GM18868 (cell line): ENCODE data around the gene GPD1.
A peak's percentile ranks its signal among the peaks of the same experiment; 100 is the strongest.
"Not testable (repeated sequence)": the region's sequence is repeated elsewhere in the genome, so short reads cannot be mapped to it uniquely, and the experiment has no call there.

Source experiments
- ATAC-seq: cut with Tn5 transposase; IDR thresholded peaks from one replicate; pipeline ENCODE4 v1.9.1; 2021; ENCODE audit warnings: mild to moderate bottlenecking, moderate library complexity; ENCODE audit not compliant: unreplicated experiment

The GPD1 gene

GRCh38 chr12:50073206-50073605 lies 30.6 kb upstream of the GPD1 start:
- no peak for ATAC-seq

DNA sequence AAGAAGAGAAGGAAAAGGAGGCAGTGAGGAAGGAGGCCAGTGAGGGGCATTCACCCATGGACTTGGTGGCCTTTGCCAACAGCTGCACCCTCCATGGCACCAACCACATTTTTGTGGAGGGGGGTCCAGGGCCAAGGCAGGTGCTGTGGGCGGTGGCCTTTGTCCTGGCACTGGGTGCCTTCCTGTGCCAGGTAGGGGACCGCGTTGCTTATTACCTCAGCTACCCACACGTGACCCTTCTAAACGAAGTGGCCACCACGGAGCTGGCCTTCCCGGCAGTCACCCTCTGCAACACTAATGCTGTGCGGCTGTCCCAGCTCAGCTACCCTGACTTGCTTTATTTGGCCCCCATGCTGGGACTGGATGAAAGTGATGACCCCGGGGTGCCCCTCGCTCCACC lies 30.1 kb upstream of the GPD1 start:
- no peak for ATAC-seq

DNA sequence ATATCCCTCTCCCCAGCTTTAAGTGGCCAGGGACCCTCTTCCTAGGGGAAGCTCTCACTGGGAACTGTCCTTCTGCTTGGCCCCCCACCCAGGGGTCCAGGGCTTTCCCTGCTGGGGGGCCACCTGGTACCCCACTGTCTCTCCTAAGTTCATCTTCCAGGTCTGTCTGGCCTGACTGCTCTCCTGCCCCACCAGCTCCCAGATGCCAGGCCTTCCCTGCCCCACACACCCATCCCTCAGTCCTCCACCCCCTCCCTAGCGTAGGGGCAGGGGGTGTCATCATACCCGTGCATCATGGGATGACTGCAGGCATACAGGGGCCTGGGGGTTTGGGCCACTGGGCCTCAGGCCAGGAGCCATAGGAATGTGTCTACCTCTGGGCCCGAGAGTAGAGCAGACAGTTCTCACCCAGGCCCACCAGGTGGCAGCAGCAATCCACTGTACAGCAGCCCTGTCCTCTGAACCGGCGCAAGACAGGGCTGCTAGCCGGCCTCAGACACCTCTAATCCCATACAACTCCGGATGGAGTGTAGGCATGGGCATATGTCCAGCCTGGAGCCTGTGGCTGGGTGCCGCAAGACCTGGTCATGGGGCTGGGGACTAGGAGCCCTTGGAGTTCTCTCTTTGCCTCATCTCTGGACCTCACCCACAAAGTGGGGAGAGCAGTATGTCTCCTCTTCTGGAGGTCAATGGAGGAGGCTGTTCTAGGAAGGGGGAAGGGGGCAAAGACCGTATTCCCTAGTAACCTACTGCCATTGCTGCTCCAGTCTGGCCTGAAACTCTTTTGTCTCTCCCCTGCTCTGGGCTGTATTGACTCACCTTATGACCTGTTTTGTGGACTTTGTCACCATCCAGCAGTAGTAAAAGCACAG lies 28.6 kb upstream of the GPD1 start:
- peak; percentile 73 for ATAC-seq

- no peak for ATAC-seq
Measured at GRCh38 chr12:50075808-50076170, 28.0 kb upstream of the GPD1 start.

GRCh38 chr12:50077099-50077498 lies 26.7 kb upstream of the GPD1 start:
- no peak for ATAC-seq

DNA sequence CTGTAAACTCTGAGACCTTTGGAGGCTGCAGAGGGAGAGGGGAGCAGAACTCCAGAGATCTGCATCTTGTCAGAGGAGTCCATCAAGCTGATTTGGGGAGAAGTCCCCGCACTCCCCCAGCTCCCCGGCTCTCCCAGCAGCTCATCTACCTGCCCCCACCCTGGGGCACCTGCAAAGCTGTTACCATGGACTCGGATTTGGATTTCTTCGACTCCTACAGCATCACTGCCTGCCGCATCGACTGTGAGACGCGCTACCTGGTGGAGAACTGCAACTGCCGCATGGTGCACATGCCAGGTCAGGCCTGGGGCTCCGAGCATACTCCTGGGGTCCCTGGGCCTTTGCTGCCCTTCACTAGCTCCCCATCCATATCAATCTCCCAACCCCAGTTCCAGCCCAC lies 25.5 kb upstream of the GPD1 start:
- no peak for ATAC-seq

DNA sequence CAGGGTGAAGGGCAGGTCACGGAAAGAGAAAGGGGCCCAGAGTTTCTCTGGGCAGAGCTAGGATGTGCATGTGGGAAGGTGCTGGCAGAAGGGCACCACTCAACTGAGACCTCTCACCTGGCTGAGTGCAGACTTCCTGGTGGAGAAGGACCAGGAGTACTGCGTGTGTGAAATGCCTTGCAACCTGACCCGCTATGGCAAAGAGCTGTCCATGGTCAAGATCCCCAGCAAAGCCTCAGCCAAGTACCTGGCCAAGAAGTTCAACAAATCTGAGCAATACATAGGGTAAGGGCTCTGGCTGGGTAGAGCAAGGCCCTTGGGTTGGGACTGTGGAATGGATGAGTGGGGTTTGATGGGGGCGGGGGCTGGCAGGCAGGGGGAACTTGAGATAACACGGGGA lies 24.0 kb upstream of the GPD1 start:
- ATAC-seq = no peak

DNA sequence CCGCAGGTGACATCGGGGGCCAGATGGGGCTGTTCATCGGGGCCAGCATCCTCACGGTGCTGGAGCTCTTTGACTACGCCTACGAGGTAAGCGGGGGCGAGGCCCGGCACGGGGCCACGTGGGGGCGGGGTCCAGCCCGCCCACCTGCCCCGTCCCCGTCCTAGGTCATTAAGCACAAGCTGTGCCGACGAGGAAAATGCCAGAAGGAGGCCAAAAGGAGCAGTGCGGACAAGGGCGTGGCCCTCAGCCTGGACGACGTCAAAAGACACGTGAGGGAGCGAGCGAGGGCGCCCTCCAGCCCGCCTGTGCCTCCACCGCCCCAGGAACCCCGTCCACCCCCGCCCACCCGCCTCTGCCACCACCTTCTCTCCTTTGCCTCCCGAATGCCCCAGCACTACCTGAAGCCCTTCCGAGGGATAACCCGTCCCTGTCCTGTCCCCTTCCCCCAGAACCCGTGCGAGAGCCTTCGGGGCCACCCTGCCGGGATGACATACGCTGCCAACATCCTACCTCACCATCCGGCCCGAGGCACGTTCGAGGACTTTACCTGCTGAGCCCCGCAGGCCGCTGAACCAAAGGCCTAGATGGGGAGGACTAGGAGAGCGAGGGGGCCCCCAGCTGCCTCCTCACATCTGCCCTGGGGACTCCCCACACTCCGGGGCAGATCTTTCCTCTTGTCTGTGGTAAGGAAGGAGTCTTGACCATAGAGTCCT lies 22.6 kb upstream of the GPD1 start:
- no peak for ATAC-seq

- ATAC-seq = no peak
Measured at GRCh38 chr12:50082644-50083043, 21.2 kb upstream of the GPD1 start.

DNA sequence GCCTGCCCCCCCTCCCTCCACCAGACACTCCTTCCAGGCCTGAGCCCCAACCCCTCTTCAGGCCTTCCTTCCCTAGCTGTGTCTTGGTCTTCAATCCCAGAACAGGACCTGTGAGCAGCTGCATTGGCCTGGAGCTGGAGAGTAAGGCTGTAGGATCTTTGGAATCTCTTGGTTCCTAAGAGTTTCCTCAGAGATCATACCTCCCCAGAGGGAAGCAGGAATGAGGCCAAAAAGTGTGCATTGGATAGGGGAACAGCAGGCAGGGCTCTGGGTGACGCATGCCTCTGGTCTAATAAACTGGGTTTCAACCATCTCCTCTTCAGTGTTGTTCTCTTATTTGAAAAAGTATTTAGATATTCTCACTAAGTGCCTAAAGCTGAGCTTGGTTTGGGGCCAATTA lies 20.5 kb upstream of the GPD1 start:
- ATAC-seq = no peak

DNA sequence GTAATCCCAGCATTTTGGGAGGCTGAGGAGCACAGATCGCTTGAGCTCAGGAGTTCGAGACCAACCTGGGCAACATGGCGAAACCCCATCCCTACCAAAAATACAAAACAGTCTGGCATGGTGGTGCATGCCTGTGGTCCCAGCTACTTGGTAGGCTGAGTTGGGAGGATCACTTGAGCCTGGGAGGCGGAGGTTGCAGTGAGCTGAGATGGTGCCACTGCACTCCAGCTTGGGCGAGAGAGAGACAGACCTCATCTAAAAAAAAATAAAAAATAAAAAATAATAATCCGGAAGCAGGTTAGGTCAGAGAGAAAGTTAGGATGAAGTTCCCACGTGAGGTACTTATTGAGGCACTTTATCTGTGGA lies 19.4 kb upstream of the GPD1 start:
- ATAC-seq = not testable (repeated sequence)

DNA sequence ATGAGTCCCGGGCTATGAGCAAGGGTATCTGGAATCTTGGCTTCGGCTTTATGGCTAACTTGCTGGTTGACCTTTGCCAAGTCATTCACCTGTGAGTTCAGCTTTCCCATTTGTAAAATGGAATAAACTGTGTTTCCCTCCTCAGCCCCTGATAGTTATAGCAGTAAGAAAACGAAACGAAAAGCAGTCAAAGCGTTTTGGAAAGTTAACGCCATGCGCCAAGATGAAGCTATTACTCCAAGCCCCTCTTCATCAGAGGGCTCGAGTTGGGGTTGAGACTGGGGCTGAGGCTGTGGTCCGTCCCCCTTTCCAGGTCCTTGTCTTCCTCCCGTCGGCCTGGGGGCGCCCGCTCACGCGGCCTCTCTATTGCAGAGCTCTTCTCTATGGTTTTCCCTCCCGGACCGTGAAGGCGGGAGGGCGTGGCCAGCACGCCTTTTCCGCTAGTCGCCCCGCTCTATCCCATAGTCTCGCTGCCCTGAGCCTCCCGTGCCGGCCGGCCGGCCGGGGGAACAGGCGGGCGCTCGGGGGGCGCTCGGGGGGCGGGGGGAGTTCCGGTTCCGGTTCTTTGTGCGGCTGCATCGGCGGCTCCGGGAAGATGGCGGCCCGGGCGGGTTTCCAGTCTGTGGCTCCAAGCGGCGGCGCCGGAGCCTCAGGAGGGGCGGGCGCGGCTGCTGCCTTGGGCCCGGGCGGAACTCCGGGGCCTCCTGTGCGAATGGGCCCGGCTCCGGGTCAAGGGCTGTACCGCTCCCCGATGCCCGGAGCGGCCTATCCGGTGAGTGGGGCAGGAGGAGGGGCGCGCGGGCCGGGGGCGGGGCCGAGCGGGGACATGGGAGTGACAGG lies 18.8 kb upstream of the GPD1 start, which contains the start of gene SMARCD1:
SMARCD1 (plus strand) TSS at position 568 of the 840 bp plus-strand sequence; CDS start at position 596, 28 bp downstream.
- peak; percentile 83 for ATAC-seq

- ATAC-seq = peak; percentile 15
Measured at GRCh38 chr12:50085615-50086072, 18.2 kb upstream of the GPD1 start.

- ATAC-seq = no peak
Measured at GRCh38 chr12:50086148-50086547, 17.7 kb upstream of the GPD1 start.

- no peak for ATAC-seq
Measured at GRCh38 chr12:50087151-50087550, 16.7 kb upstream of the GPD1 start.

DNA sequence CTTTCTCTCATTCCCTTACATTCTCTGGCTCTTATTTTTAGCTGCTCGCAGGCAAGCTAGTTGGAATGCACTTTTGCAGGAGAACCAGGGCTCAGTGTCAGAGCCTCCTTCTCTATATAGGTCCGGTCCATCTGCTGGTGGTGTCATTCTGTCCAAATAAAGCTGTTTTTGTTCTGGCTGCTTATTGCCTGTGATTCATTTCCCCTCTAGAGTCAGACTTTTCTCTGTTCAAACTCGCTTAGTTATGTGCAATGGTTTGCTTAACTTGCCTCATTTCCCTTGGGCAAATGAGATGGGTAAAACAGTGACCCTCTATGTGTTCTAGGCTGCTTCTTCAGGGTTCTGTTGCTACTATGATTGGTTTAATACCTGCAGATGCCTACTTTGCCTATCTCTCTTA lies 15.8 kb upstream of the GPD1 start:
- no peak for ATAC-seq

DNA sequence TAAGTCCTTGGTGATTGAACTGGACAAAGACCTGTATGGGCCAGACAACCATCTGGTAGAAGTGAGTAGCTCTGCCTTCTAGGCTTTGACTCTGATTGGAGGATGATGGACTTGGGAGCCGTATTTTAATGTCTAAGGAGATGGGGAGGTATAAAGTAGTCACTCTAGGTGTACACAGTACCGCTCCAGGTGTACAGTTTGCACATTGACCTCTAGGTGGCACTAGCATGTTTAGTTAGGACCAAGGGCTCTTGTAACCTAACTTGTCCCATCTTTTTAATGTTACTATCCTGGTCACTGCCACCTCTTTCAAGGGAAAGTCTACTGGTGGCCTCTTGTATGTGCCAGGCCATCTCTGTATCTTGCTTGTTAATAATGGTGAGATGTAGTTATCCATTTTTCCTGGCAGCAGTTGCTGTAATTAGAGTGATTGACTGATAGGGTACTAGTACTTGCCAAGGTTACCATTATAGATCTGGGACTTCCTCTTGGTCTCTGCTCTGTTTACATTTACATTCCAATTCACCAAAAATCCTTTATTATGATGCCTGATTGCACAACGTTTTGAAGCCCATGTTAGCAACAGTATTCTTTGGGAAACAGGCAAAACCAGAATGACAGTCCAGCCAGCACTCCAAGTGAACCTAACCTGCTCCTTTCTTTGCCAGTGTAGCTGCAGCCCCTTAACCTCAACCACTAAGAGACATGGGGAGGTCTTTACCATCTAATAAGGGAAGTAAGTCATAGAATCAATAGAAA lies 15.1 kb upstream of the GPD1 start:
- peak; percentile 36 for ATAC-seq

- no peak for ATAC-seq
Measured at GRCh38 chr12:50089730-50090129, 14.1 kb upstream of the GPD1 start.

DNA sequence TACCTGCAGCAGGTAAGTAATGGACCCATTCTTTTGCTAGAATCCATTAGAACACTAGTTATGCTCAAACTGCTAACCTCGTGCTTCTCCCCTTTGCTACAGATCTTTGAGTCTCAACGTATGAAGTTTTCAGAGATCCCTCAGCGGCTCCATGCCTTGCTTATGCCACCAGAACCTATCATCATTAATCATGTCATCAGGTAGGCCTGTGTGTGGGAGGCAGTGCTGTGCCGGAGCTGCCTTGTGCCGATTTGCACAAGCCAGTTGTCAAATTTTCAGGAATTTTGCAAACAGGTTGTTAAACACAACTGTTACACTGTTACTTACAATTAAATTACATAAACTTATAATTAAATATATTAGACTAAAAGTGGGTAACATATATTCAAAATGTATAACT lies 13.4 kb upstream of the GPD1 start:
- no peak for ATAC-seq

GRCh38 chr12:50097952-50098351 lies 5.9 kb upstream of the GPD1 start:
- no peak for ATAC-seq
